Common myeloid progenitor, CD34-positive (primary cell): ENCODE data around the gene PRSS37. TPM values are rescaled to one million over a fixed set of nuclear protein-coding genes. Genes with fewer than 3 reads are reported as not detected.

Experiments used
- CTCF ChIA-PET: fragments of 350-600 bp; sonication (Branson Sonifier 250); formaldehyde crosslinking; loops from one replicate; lab custom pipeline; 2021; ENCODE audit warnings: antibody characterized with exemption; lab: Charles Lee
- POLR2A ChIA-PET: fragments of 350-600 bp; sonication (Branson Sonifier 250); formaldehyde crosslinking; loops from one replicate; lab custom pipeline; 2021; ENCODE audit warnings: antibody characterized with exemption; lab: Charles Lee
- DNase-seq, 3 donors: peaks; one replicate each; pipeline versions ENCODE4 v3.0.0 to v3.0.0-alpha.2; 2013
- H3K27ac ChIP-seq, 2 experiments: 1 replicate in 1 of 2; 2 replicates in 1 of 2; pipeline ENCODE4 v1.7.0; 2013; ENCODE audit warnings: inconsistent platforms in 2 of 2, low read length in 2 of 2, mild to moderate bottlenecking in 2 of 2, low read depth in 1 of 2, moderate library complexity in 1 of 2; ENCODE audit not compliant: severe bottlenecking in 2 of 2, insufficient read depth in 1 of 2, poor library complexity in 1 of 2
- H3K27me3 ChIP-seq, 5 experiments: replicated peaks in 2 of 5; 1 replicate in 3 of 5; 2 replicates in 2 of 5; pipeline versions ENCODE4 v1.6.1 to v1.7.0; 2013; ENCODE audit warnings: low read length in 4 of 5, mild to moderate bottlenecking in 2 of 5, moderate library complexity in 2 of 5, inconsistent platforms in 1 of 5; ENCODE audit not compliant: insufficient read depth in 5 of 5, control insufficient read depth in 4 of 5
- H3K36me3 ChIP-seq, 4 experiments: 1 replicate in 2 of 4; 2 replicates in 2 of 4; pipeline versions ENCODE4 v1.6.1 to v1.7.0; 2013; ENCODE audit warnings: low read length in 3 of 4, control low read depth in 1 of 4, mild to moderate bottlenecking in 1 of 4; ENCODE audit not compliant: control insufficient read depth in 4 of 4, insufficient read depth in 4 of 4
- H3K4me1 ChIP-seq, 4 experiments: 1 replicate in 3 of 4; 2 replicates in 1 of 4; pipeline versions ENCODE4 v1.6.1 to v1.7.1; 2013; ENCODE audit warnings: low read length in 3 of 4, mild to moderate bottlenecking in 3 of 4, control low read depth in 1 of 4, inconsistent platforms in 1 of 4, moderate library complexity in 1 of 4; ENCODE audit not compliant: control insufficient read depth in 4 of 4, insufficient read depth in 4 of 4; ENCODE audit errors: control extremely low read depth in 1 of 4
- H3K4me3 ChIP-seq, 7 experiments: 1 replicate in 4 of 7; 2 replicates in 3 of 7; pipeline versions ENCODE4 v1.5.1 to v1.7.0; 2013; ENCODE audit warnings: mild to moderate bottlenecking in 7 of 7, low read length in 6 of 7, moderate library complexity in 6 of 7, inconsistent platforms in 2 of 7, low read depth in 2 of 7, control low read depth in 1 of 7; ENCODE audit not compliant: insufficient read depth in 4 of 7, control insufficient read depth in 1 of 7; ENCODE audit errors: extremely low read depth in 1 of 7
- H3K9me3 ChIP-seq, 5 experiments: 1 replicate in 4 of 5; 2 replicates in 1 of 5; pipeline versions ENCODE4 v1.6.1 to v1.7.1; 2013; ENCODE audit warnings: low read length in 4 of 5, mild to moderate bottlenecking in 2 of 5, inconsistent platforms in 1 of 5, low read depth in 1 of 5, moderate library complexity in 1 of 5; ENCODE audit not compliant: control insufficient read depth in 4 of 5, insufficient read depth in 2 of 5; ENCODE audit errors: control extremely low read depth in 1 of 5
- WGBS: methylation state at CpG from one replicate; pipeline ENCODE4 v1.1.5; 2013; ENCODE audit not compliant: insufficient coverage; 5-methylcytosine and 5-hydroxymethylcytosine counted together
- polyA plus RNA-seq: library from polyadenylated mRNA; unstranded; fragments of 120-200 nt; gene quantifications from one replicate; pipeline ENCODE4 v1.2.1, GENCODE V29; 2013

PRSS37 gene, protein sequence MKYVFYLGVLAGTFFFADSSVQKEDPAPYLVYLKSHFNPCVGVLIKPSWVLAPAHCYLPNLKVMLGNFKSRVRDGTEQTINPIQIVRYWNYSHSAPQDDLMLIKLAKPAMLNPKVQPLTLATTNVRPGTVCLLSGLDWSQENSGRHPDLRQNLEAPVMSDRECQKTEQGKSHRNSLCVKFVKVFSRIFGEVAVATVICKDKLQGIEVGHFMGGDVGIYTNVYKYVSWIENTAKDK
- polyA plus RNA-seq, result not detected

- Histone ChIP-seq H3K27ac (no peak within 1 kb of the TSS), H3K27me3 (no peaks in the 10 kb centered on the region)
- POLR2A ChIA-PET, result no interaction called here
These were observed at the start of gene PRSS37 for GRCh38 chr7:141841385-141841784. TSS of gene PRSS37 (minus strand) at chr7:141841485. CDS start at chr7:141841049, 436 bp downstream.

DNA sequence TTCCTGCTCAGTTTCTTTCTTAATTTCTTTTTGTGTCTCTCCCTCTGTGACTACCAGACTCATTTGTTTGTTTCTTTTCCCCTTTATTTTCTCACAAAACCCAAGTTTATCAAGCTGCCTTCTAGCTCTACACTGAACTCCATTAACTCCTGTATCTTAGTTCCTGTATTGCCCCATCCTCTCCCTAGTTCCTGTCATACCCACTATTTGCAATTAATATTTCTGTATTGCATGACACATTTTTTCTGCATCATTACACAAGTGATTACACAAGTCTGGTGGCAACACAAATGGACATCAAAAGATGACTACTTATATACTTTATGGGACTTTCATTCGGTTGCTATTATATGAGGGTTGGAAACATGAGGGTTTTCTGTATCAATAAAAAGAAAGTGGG lies 48.0 kb upstream of the PRSS37 start:
- DNase-seq, result peak in 2 of 3 donors; percentile 8 to 22
- ChIA-PET POLR2A (no interaction called here), CTCF (no interaction called here)
- Histone ChIP-seq H3K36me3 (no peaks in the 10 kb centered on the region), H3K4me3 (no peak overlapping the region), H3K27ac (no peak overlapping the region), H3K4me1 (peaks cover 0 to 10% (median 0%) of the 10 kb centered on the region in 4 experiments), H3K9me3 (no peaks in the 10 kb centered on the region), H3K27me3 (no peaks in the 10 kb centered on the region)
- no CpG with 5 or more reads among the region's 1 CpG for WGBS

More at GRCh38 chr7:141841385-141841784, at the start of gene PRSS37:
- H3K9me3 ChIP-seq, result no peaks in the 10 kb centered on the region
- no peaks in the 10 kb centered on the region for H3K4me1 ChIP-seq
- no peak for DNase-seq
- H3K4me3 ChIP-seq, result no peak within 1 kb of the TSS
- CTCF ChIA-PET, result interaction anchor here (1.3 kb wide), 2 partner anchors 9 to 55 kb away, joined by 4 read pairs; no protein-coding TSS in a partner anchor
- H3K36me3 ChIP-seq, result no peaks in the 10 kb centered on the region

DNA sequence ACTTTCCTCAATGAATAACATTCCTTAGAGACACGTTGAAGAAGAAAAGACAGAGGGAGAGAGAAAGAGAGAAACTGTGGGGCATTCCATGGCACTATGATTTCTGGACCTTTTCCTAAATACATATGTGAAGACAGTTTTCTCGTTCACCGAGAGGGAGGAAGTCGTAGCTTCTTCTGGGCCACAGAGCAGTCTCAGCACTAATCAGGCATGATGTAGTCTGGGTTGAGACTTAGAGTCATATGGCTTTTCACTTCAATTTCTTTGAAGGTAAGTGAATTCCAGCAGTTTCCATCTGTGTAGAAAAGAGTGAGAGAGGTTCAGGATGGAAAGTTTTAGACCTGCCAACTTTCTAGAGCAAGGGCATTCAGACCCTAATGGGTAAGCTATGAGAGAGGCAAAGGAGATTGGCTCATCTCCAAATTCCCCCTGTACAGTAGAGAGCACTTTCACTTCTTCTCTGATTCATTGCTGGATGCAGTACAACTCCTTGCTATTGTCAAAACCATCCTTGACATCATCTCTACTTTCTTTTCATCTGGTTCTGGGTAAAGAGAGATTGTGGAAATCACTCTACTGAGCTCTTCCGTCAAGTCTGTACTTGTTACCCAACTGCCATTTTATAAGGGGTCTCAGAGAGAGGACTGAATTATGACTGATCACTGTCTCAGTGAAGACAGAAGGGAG lies 43.4 kb upstream of the PRSS37 start:
- Histone ChIP-seq H3K27ac (no peak overlapping the region), H3K9me3 (no peaks in the 10 kb centered on the region), H3K36me3 (no peaks in the 10 kb centered on the region), H3K27me3 (no peaks in the 10 kb centered on the region), H3K4me3 (no peak overlapping the region), H3K4me1 (peaks cover 0 to 8% (median 0%) of the 10 kb centered on the region in 4 experiments)
- no peak for DNase-seq
- CTCF ChIA-PET, result no interaction called here
- WGBS, result 91% methylated on average over 4 of the region's 5 CpGs
- POLR2A ChIA-PET, result no interaction called here

- ChIA-PET CTCF (no interaction called here), POLR2A (no interaction called here)
- Histone ChIP-seq H3K27me3 (no peaks in the 10 kb centered on the region), H3K4me1 (no peaks in the 10 kb centered on the region), H3K27ac (no peak overlapping the region), H3K4me3 (no peak overlapping the region), H3K36me3 (no peaks in the 10 kb centered on the region), H3K9me3 (peaks cover 0 to 5% (median 0%) of the 10 kb centered on the region in 5 experiments)
- no peak for DNase-seq
- WGBS, result 67% methylated on average over 3 of the region's 5 CpGs
These were observed 39.7 kb upstream of the PRSS37 start for GRCh38 chr7:141880960-141881359.

DNA sequence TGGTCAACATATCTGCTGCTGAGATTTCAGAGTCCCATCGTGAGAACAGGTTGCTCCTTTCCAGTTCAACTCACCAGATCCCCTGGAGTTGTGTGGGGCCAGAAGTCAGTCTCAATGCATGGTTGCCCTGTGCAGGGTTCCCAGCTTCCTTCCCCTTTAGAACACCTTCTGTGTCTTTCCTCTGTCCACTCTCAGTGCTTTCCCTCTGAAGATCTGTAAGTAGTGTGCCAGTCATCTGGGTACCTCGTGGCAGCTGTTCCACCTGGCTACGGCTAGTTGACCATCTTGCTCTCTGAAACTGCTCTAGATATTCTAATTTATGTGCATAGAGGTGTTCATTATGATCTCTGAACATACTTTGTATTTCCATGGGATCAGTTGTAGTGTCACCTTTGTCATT lies 36.1 kb upstream of the PRSS37 start:
- Histone ChIP-seq H3K4me3 (no peak overlapping the region), H3K27ac (no peak overlapping the region), H3K4me1 (no peaks in the 10 kb centered on the region), H3K36me3 (no peaks in the 10 kb centered on the region), H3K27me3 (no peaks in the 10 kb centered on the region), H3K9me3 (peaks cover 0 to 7% (median 0%) of the 10 kb centered on the region in 5 experiments)
- POLR2A ChIA-PET, result no interaction called here
- 93% methylated on average over 3 of the region's 3 CpGs for WGBS
- DNase-seq, result no peak
- CTCF ChIA-PET, result no interaction called here

DNA sequence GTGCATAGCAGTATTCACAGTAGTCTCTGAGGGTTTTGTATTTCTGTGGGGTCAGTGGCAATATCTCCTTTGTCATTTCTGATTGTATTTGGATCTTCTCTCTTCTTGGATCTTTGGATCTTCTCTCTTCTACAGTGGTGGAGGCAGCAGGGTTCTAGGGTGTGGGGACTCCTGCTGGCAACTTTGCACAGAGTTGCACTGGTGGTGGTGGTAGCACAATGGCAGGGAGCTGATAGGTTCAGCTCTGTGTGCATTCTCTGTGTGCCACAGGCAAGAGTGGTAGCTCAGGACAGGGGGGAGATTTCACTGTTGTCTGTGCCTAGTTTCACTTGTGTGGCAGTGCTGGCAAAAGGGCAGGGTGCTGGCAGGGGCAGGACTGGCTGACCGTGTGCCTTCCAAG lies 35.1 kb upstream of the PRSS37 start:
- DNase-seq, result no peak
- no peaks in the 10 kb centered on the region for H3K36me3 ChIP-seq
- ChIA-PET CTCF (no interaction called here), POLR2A (no interaction called here)
- no peaks in the 10 kb centered on the region for H3K4me1 ChIP-seq
- H3K9me3 ChIP-seq, result peaks cover 0 to 7% (median 0%) of the 10 kb centered on the region in 5 experiments
- H3K4me3 ChIP-seq, result no peak overlapping the region
- H3K27ac ChIP-seq, result no peak overlapping the region
- H3K27me3 ChIP-seq, result no peaks in the 10 kb centered on the region
- WGBS, result 90% methylated on average over 1 of the region's 1 CpG

GRCh38 chr7:141875453-141875852 lies 34.2 kb upstream of the PRSS37 start:
- peaks cover 0 to 7% (median 0%) of the 10 kb centered on the region in 5 experiments for H3K9me3 ChIP-seq
- H3K4me1 ChIP-seq, result no peaks in the 10 kb centered on the region
- ChIA-PET CTCF (no interaction called here), POLR2A (no interaction called here)
- no peak overlapping the region for H3K27ac ChIP-seq
- 100% methylated on average over 2 of the region's 2 CpGs for WGBS
- no peaks in the 10 kb centered on the region for H3K36me3 ChIP-seq
- H3K4me3 ChIP-seq, result no peak overlapping the region
- DNase-seq, result no peak
- no peaks in the 10 kb centered on the region for H3K27me3 ChIP-seq
